ENCODE measurements around the gene CTSV.
"Not testable (repeated sequence)": the region's sequence is repeated elsewhere in the genome, so short reads cannot be mapped to it uniquely, and the experiment has no call there.

The CTSV gene

DNA sequence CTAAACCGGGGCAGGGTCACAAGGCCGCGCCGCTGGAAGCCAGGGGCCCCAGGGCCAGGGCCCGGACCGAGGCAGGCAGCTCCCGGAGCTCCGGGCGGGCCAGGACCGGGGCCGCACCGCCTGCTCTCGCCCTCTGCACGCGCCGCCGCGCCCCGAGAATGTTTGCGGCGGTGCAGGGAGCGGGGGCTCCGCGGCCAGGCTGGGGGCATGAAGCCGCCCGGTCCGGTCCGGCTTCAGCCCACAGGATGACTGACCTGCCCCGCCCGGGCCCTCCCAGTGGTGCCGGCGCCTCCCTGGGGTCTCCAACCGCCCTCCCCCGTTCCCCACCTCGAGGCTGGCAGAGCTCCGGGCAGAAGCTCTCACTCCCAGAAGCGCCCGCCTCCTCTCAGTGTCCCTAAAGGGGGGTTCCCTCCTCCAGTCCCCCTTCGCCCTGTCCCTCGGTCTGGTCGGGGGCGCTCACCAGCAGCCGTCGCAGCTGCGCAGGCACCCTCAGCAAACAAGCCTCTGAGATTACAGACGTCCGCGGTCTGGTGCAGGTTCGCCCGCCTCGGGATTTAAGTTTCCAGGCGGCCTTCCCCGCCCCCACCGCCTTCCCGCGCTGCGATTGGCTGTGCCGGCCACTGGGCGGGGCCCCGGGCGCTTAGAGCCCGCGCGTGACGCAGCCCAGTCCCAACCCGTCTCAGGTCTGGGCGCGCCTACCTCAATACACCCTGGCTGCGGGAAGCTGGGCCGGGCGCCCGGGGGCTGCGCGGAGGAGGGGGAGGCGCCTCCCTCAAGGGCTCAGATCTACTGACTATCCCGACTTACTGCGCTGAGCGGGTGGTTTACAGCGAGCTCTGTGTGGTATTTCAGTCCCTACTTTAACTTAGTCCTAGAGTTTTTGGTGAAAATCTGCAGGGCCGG lies at the start of gene CTSV:
CTSV (minus strand) TSS at position 532 of the 903 bp plus-strand sequence. CDS start 1,099 bp downstream, outside the sequence.
- DNase-seq (ENCODE audit: low read depth in 2 of 2): peak; percentile 81 to 82

DNA sequence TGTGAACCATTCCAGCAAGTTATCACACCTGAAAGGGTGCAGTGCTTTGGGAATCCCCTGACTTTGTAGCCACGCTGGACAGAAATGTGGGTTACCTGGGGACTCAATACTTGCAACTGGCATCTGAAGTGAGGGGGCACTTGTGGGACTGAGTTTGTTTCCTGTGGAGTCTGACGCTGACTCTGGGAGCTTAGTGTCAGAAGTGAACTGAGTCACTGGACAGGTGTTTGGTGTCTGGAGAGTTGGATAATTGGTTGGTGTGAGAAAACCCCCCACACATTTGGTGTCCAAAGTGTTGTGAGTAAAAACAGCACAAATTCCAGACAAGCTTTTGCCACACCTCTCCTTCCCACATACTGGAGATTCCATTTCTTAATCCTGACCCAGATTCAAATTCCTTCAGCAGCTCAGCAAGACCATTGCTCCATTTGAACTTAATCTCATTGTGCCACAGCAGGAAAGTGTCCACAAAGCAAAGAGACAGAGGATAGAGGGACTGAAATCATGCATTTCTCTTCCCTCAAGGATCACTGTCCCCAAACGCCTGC lies 48.8 kb upstream of the CTSV start:
- DNase-seq (ENCODE audit: low read depth in 2 of 2): not testable (repeated sequence)

- not testable (repeated sequence) for DNase-seq (ENCODE audit: low read depth in 2 of 2)
These were observed 45.6 kb upstream of the CTSV start for GRCh38 chr9:97084562-97084991.

DNA sequence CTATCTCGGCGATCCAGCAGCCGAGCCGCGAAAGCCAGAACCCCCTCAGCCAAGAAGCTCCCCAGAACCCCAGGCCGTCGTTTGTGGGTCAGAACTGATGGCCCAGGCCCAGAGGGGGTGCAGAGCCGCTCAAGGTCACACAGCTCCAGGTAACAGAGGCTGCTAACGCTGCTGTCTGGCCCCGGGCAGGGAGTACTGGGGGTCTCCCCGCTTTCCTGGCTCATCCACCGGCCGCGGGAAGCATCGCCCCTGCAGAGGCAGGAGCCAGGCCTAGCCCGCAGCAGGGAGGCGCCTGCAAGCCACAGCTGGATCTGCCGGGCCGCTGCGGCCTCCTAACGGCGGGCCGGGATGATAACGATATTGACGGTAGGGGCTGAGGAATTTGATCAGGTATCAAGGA lies 39.4 kb upstream of the CTSV start:
- no peak for DNase-seq (ENCODE audit: low read depth in 2 of 2)

GRCh38 chr9:97077452-97078295 lies 38.7 kb upstream of the CTSV start:
- no peak for DNase-seq (ENCODE audit: low read depth in 2 of 2)

DNA sequence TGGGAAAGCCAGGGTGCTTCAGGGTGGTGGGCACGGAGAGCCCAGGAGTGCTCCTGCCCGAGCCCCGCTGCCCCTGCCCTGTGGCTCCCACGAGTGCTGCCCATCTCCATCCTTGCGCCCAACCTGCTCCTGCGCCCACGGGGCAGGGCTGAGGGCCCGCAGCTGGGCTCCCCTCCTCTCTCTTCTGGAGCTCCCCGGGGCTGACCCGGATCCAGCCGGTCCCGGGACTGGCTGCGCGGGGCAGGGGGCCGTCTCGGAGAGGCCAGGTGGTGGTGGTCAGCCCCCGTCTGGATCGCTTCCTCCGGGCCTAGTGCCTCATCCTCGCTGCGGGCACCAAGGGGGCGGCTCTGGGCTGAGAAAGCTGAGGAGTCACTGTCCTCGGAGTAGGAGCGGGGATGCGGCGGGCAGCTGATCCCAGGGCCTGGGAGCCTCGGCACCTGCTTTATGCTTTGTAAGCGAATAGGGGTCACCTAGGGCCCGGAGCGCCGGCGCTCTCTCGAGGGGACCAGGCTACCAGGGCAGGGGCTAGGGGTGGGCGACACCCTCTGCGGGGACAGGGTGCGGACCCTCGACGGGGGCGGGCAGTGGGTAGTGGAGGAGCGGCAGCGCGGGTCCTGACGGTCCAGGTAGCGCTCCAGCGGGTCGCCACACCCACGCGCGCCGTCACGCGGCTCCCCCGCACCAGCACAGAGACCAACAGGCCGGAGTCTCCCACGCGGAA lies 37.9 kb upstream of the CTSV start:
- not testable (repeated sequence) for DNase-seq (ENCODE audit: low read depth in 2 of 2)

- no peak for DNase-seq (ENCODE audit: low read depth in 2 of 2)
These were observed 37.3 kb upstream of the CTSV start for GRCh38 chr9:97076238-97076637.

GRCh38 chr9:97075289-97075985 lies 36.5 kb upstream of the CTSV start:
- DNase-seq (ENCODE audit: low read depth in 2 of 2): no peak

- DNase-seq (ENCODE audit: low read depth in 2 of 2): no peak
These were observed 34.6 kb upstream of the CTSV start for GRCh38 chr9:97073506-97073905.

GRCh38 chr9:97072285-97072776 lies 33.4 kb upstream of the CTSV start:
- no peak for DNase-seq (ENCODE audit: low read depth in 2 of 2)

GRCh38 chr9:97070325-97070724 lies 31.4 kb upstream of the CTSV start:
- not testable (repeated sequence) for DNase-seq (ENCODE audit: low read depth in 2 of 2)

GRCh38 chr9:97067490-97067889 lies 28.5 kb upstream of the CTSV start:
- DNase-seq (ENCODE audit: low read depth in 2 of 2): no peak

DNA sequence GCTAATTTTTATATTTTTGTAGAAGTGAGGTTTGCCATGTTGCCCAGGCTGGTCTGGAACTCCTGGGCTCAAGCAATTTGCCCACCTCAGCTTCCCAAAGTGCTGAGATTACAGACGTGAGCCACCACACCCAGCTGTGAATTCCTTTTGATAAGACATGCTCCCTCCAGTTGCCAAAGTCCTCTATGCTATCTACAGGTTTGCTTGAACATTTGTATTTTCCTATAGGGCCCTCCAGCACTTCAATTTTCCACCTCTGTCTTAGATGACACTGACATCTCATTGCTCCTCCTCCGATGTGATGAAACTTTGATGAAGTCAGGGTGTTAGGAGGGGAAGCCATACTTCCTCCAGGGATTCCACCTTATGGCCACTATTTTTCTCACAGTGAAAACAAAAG lies 25.2 kb upstream of the CTSV start:
- DNase-seq (ENCODE audit: low read depth in 2 of 2): no peak

- DNase-seq (ENCODE audit: low read depth in 2 of 2): no peak
These were observed 21.9 kb upstream of the CTSV start for GRCh38 chr9:97060796-97061195.

DNA sequence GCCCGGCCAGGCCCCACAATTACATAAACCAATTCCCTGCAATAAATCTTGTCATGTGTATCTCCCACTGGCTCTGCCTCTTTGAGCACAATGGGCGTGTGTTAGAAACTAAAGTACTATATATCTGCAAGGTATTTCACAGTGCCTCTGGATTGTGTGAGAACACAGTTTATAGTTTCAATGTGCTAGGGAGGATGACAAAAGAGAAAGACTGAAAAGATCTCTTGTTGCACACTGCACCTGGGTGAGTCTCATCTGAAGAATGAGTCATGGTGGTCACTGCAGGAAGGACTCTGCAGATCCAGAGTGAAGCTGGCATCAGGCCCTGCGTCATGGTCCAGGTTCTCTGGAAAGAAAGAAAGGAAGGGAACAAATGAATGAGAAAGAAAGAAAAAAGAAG lies 20.7 kb upstream of the CTSV start:
- DNase-seq (ENCODE audit: low read depth in 2 of 2): no peak

GRCh38 chr9:97057651-97058050 lies 18.7 kb upstream of the CTSV start:
- DNase-seq (ENCODE audit: low read depth in 2 of 2): no peak

DNA sequence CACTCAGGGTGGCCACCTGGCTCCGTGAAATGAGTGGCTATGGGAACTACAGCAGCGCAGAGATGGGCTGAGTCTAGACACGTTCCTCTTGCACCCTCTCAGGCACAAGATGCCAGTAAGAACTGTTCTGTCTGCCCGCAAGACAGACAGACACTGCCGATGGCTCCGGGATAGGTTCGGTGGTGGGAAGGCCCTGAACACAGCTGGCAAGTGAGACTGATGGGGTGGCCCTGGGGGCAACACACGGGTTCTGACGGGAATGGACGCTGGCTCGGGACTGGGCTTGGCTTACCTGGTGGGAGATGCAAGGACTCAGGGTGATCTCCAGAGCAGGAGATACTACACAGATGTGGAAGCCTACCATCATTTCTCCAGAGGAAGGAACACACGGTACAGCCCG lies 16.9 kb upstream of the CTSV start:
- DNase-seq (ENCODE audit: low read depth in 2 of 2): not testable (repeated sequence)

DNA sequence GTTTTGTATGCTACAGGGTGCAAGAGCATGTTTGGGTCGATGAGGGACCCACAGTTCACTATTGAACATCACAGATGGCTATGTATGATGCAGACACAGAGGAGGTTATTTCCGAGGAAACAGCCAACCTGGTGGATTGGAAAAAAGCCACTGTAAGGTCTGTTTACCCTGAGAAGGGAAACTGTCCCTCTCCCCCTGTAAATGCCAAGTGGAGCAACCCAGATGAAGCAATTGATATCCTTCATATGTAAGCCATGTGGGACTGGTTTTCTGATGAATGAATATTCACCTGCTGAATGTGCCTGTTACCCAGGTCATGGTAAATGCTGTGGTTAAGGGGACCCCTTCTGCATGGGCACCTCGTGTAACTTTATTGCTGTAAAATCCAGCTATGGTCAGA lies 14.8 kb upstream of the CTSV start:
- no peak for DNase-seq (ENCODE audit: low read depth in 2 of 2)

GRCh38 chr9:97052735-97053134 lies 13.8 kb upstream of the CTSV start:
- DNase-seq (ENCODE audit: low read depth in 2 of 2): no peak

DNA sequence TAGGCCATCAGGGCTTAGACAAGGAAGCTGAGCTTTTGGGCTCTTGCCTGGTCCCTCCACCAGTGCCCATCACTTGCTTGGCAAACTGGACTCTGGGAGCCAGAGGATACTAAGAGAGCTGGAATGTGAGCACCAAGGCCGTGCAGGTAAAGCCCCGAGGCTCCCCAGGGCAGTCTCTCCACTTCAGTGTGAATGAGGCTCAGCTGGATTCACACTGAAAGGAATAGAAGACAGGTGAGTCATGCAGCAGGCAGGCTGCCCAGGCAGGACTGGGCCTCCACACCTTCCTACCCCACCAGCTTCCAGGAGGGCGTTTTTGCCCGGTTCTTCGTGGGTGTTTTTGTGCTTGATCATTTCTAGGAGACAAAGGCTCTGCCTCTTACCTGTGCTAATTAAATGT lies 7.3 kb upstream of the CTSV start:
- DNase-seq (ENCODE audit: low read depth in 2 of 2): no peak

DNA sequence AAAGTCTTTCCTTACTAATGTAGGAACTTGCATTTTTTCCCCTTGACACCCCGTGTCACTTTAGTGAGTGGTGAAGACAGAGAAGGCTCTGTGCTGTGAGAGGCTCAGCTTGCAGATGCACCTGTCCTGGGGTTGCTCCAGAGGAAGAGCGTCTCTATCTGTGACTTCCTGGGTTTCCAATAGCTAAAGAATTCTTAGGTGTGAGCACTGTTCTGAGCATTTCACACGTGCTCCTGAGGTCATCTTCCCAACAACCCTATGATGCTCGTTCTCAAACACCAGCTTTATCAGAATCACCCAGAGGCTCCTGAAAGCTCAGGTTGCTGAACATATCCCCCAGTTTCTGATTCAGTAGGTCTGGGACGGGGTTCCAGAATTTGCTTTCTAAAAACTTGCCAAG lies 6.4 kb upstream of the CTSV start:
- DNase-seq (ENCODE audit: low read depth in 2 of 2): no peak
